A549 (cell line): Measurements from ENCODE around the gene FARP2.

Source experiments
- BHLHE40 ChIP-seq: IDR thresholded peaks from 2 replicates; pipeline ENCODE4 v1.6.1; 2012; ENCODE audit warnings: low read depth, low read length, inconsistent platforms
- CHD2 ChIP-seq: fragments of 150-350 bp; IDR thresholded peaks from 2 replicates; pipeline ENCODE4 v1.6.1; 2014; ENCODE audit warnings: low read length; ENCODE audit not compliant: partially characterized antibody
- CTCF ChIP-seq: fragments of >200 bp; sonication (Bioruptor Twin); formaldehyde crosslinking; IDR thresholded peaks from 3 replicates; pipeline ENCODE4 v1.5.1; 2016
- ELK1 ChIP-seq: fragments of 150-350 bp; IDR thresholded peaks from 2 replicates; pipeline ENCODE4 v1.6.1; 2014; ENCODE audit warnings: low read depth, mild to moderate bottlenecking, low read length
- EP300 ChIP-seq, 2 experiments: fragments of >200 bp; sonication (Bioruptor Twin); formaldehyde crosslinking; IDR thresholded peaks; 2 replicates in 1 of 2; 3 replicates in 1 of 2; pipeline ENCODE4 v1.6.1; 2016 to 2017
- HOXB13 ChIP-seq: fragments of 250-450 bp; sonication (Bioruptor Pico); IDR thresholded peaks from 2 replicates; pipeline ENCODE4 v1.5.0; 2020; ENCODE audit warnings: low read depth, mild to moderate bottlenecking, moderate library complexity
- MAFK ChIP-seq: fragments of 450-650 bp; IDR thresholded peaks from 2 replicates; pipeline ENCODE4 v1.6.1; 2014; ENCODE audit not compliant: partially characterized antibody
- POLR2A ChIP-seq: IDR thresholded peaks from 2 replicates; pipeline ENCODE4 v1.6.1; 2012; ENCODE audit warnings: mild to moderate bottlenecking, low read length
- RFX5 ChIP-seq: fragments of 450-650 bp; IDR thresholded peaks from 2 replicates; pipeline ENCODE4 v1.7.1; 2014; ENCODE audit warnings: antibody characterized with exemption, mild to moderate bottlenecking, moderate library complexity
- SMC3 ChIP-seq: fragments of >200 bp; sonication (Bioruptor Twin); formaldehyde crosslinking; IDR thresholded peaks from 3 replicates; pipeline ENCODE4 v1.6.1; 2018; ENCODE audit warnings: inconsistent platforms

GRCh38 chr2:241390301-241391206 is 34.5 kb downstream of the FARP2 start:
- TF ChIP-seq SMC3 (no peak), CTCF (no peak), HOXB13 (no peak), ELK1 (no peak), POLR2A (no peak), CHD2 (no peak), BHLHE40 (no peak), RFX5 (no peak), EP300 (IDR thresholded peaks at IDR 0.05) (no peak), MAFK (no peak)
